Measurements from ENCODE around the gene RAD51.

Gene RAD51

DNA sequence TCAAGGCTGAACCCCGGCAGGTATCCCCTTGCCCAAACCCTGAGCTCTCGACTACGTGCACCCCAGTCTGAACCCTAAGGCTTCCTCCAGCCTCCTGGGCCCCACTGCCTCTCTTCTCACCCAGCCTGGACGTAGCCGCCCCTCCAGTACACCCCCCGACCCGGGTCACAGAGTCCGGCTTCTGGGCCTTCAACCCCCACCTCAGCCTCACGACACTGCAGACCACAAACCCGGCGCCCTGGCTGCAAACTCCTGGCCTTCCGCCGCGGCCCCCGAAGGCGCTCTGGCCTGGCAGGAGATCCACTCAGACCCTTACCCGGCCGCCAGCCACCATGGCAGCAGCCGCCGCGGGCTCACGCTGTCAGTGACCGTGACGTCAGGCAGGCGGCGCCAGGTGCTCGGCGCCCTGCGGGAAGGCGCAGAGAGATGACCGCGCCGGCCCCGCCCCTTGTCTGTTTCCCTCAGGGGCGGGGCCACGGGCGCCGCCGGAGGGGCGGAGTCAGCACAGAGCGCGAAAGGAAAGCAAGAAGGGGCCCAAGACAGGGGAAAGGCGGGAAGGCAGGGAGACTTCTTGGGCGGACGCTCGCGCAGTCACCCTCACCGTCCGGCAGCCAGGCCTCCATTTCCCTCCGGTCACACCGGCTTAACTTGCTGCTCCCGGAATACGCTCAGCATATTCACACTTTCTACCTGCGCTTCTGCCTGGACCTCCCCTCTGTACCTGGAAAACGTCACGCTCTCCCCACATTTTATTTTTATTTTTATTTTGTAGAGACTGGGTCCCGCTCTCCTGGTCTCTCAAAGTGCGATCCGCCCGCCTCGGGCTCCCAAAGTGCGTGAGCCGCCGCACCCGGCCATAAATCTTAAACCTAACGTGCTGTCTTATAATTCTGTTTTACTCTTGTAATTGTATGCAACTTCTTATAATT, 60.2 kb downstream of the RAD51 start, which contains the start of gene RMDN3:
Gene RMDN3, minus strand, starts transcription at position 372 of the 929 bp plus-strand sequence. CDS start 471 bp downstream, outside the sequence.
- peak; percentile 88 for DNase-seq (ENCODE audit: low read depth, low spot score)
- H3K4me3 ChIP-seq (ENCODE audit: low read length) = peak within 1 kb of the TSS; percentile 95

DNA sequence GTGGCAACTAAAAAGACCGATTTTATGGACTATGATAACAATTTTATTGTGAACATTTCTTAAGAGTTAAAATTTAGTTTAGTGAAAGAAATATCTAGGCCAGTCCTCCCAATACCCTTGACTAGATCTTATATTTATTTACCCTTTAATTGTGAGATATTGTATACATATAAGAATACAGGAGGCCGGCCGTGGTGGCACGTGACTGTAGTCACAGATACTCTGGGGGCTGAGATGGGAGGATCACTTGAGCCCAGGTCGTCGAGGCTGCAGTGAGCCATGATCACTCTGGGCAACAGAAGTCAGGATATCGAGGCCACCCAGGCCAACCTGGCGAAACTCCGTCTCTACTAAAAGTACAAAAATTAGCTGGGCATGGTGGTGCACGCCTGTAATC, 60.8 kb downstream of the RAD51 start:
- peak overlapping the region; percentile 95 for H3K4me3 ChIP-seq (ENCODE audit: low read length)
- DNase-seq (ENCODE audit: low read depth, low spot score) = no peak

DNA sequence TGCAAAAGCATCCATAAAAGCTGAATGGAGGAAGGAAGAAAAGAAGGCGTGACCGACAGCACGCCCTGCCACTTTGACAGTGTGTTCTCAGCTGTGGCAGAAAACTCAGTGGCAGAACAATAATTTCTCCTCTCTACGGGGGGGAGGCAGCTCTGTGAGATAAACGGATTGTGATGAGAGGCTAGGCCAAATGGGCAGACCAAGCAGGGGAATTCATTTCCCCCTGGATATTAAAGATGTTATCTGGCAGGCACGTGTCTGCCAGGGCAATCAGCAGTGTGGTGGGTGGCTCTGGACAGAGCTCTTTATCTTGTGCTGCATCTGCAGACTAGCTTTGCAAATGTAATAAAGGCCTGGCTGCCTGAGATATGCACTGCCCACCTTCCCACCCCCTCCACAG, 62.0 kb downstream of the RAD51 start:
- no peak overlapping the region for H3K4me3 ChIP-seq (ENCODE audit: low read length)
- DNase-seq (ENCODE audit: low read depth, low spot score) = no peak

DNA sequence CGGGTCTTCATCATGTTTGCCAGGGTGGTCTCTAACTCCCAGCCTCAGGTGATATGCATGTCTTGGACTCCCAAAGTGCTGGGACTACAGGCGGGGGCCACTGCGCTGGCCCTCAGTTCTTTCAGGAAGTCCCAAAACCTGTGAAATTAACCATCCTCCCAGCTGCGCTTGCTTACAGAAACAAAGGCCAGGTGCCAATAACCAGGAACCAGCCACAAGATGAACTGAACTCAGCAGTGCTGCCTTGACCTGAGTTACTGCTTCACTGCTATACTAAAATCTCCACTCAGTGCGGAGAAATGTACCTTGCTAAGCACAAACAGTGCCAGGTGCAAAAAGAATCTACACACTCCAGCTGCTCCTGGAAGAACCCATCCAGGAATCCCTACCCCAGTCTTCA, 65.0 kb downstream of the RAD51 start:
- no peak overlapping the region for H3K4me3 ChIP-seq (ENCODE audit: low read length)
- no peak for DNase-seq (ENCODE audit: low read depth, low spot score)

DNA sequence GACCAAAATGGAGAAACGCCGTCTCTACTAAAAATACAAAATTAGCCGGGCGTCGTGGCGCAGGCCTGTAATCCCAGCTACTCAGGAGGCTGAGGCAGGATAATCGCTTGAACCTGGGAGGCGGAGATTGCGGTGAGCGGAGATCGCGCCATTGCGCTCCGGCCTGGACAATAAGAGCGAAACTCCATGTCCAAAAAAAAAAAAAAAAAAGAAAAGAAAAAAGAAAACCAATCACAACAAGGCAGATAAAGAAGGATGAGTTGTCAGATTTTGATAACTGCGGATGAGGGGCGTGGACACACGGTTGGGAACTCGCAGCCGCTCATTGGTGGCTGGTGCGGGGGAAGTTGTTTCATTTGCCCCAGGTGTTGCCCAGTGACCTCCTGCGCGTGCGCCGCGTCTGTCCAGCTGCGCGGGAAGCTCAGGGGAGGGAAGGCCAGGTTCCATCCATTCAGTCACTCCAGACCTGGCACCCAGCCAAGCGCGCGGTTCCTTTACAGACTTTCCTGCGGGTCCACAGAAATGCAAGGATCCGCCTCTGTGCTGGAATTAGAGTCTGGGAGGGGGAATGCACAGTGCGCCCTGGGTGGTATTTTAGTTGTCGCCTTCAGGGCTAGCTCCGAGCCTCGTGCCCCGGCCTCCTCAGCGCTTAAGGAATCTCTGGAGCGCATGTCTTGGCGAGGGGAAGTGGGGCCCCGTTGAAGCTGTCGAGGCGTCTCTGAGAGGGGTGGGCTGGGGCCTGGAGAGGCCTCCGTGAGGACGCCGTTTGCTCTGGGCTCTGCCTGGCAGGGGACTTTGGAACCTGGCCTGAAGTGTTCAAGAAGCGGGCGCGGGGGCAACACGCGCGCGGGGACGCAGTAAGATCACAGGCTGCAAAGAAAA, 68.2 kb downstream of the RAD51 start:
- H3K4me3 ChIP-seq (ENCODE audit: low read length) = peak overlapping the region; percentile 56
- no peak for DNase-seq (ENCODE audit: low read depth, low spot score)

DNA sequence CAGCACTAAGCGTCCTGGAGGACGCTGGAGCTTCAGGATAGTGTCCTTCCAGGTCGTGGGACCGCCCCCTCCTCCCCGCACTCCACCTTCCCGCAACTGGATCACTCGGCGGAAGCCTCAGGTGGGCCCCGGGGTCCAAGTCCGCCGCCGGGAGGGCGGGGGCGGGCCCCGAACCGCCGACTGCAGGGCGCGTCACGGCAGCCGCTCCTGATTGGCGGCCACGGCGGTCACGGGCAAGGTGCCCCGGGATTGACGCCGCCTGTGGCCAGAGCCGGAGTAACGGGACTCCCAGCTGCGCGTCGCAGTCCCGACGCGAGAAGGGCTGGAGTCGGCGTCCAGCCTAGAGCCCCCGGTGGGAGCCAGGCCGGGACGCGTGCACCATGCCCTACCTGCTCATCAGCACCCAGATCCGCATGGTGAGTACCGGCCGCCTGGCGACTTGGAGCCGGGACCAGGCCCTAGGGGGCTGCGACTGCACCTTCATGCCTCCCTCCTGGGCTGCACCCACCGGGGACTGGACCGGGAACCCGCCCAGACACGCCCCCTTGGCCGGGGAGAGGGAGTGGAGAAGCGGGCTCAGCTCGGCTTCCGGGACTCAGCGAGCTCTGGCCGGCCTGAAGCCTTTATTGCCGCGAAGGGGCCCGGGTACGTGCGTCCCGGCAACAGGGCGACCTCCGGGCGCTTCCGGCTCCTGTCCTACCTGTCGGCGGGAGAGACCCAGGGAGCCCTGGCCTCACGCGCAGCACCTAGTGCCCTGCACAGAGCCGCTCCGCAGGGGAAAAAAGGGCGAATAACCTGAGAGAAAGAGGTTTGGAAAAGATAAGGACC, 69.0 kb downstream of the RAD51 start, which contains the start of gene GCHFR:
Gene GCHFR, plus strand, starts transcription at position 268 of the 828 bp plus-strand sequence. Its CDS starts 113 bp downstream, at position 381.
- peak within 1 kb of the TSS; percentile 56 for H3K4me3 ChIP-seq (ENCODE audit: low read length)
- DNase-seq (ENCODE audit: low read depth, low spot score) = no peak

DNA sequence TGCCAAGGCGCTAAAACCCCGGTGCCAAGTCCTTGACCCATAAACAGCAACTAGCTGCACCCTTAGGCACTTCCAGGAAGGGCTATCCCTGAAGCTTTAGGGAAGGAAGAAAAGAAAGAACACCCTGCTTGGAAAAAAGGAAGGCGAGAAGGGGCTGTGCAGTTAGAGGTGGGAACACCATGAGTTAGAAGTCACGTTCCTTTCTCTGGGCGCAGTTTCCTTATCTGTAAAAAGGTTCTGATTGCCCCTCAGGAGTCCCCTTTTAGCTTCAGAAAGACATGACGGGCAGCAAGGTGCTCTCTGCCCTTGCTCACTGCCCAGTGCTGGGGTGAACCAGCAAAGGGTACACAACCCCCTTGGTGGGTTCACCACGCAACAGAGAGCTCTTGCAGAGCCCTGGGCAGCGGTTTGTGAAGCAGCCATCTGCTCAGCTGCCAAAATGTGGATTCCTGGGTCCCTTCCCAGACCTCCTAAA, 69.7 kb downstream of the RAD51 start:
- no peak for DNase-seq (ENCODE audit: low read depth, low spot score)
- H3K4me3 ChIP-seq (ENCODE audit: low read length) = peak overlapping the region; percentile 56

DNA sequence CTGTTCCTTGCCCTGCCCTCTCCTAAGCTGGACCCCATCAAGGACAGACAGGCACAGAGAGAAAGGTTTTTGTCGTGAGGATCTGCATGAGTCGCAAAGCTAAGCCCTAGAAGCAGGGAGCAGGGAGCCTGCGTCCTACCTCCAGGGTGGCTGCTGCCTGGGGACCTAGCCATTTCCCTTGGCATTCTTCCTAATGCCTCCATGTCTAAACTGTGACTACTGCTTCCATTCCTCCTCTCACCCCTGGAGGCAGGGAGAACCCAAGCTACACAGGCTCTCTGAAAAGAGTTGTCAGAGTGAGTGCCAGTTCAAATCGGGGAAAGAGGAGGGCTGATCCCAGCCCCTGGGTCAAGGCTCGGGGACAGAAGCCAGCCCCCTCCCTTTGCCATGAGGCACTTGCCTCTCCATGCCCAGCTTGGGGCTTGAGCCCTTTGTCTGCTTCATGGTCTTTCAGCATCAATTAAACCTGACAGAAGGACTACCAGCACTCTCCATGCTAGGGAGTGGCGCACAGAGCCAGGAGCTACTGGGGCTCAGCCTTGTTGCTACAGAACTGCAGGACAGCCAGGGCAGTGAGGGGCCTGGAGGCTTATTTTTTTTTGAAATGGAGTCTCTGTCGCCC, 71.3 kb downstream of the RAD51 start:
- no peak for DNase-seq (ENCODE audit: low read depth, low spot score)
- no peak overlapping the region for H3K4me3 ChIP-seq (ENCODE audit: low read length)

DNA sequence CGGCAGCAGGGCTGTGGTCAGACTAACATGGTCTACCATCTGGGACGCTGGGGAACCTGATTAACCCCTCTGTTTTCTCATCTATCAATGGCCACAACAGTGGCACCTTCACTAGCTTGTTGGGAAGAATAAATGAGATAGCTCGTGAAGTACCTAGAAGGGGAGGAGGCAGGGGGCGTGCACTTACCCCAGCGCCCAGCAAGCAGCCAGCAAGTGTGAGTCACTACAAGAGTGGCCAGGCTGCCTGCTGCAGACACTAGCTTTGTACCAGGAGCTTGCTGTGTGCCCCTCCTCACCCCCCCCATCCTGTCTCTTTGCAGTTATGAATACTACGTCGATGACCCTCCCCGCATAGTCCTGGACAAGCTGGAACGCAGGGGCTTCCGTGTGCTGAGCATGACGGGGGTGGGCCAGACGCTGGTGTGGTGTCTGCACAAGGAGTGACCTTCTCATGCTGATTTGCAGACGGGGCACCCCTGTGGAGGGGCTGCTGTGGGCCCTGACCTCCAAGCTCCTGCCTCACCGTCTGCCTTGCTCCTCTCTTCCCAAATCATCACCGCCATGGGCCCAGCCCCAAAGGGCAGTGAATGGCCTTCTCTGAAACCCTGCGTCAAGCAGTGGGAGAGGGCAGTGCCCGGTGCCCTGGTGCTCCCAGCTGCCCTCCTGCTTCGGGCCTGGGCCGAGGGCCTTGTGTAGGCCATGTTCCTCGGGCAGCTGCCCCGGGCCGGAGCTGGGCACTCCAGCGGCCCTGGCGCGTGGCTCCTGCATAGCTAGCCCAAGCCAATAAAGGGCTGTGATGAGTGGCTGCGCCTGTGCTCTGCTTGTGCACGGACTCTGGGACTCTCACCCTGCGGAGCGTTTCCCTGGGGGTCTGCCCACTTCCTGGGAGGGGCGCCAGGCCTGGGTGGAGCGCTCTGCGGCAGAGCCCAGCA, 72.2 kb downstream of the RAD51 start:
- no peak for DNase-seq (ENCODE audit: low read depth, low spot score)
- no peak overlapping the region for H3K4me3 ChIP-seq (ENCODE audit: low read length)

DNA sequence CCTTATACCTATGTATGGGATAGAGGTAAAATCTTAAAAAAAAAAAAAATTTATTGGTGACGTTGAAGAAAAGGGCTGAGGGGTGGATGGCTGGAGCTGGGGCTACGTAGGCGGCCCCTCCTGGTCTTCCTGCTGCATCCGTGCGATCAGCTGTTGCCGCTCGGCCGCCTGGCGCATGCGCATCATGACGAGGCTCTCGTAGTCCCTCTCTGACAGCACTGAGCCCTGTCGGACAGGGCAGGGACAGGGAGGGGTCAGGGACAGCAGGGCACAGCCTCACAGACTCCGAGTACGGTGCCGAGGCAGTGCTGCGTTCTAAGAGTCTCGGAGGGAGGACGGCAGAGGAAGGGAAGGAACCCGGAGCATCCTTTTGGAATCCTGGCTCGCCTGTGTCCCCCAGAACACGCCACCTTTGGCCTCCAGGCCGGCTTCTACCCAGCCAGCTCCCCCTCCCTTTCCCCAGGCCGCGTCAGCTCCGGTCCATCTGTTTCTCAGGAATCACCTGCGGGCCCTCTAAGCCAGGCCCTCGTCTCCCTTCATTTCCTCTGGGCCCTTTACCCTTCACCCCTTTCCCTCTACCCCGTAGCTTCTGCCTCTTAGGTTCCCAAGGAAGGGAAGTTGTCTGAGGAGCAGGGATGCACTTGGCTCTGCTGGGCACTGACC, 73.0 kb downstream of the RAD51 start:
- no peak for DNase-seq (ENCODE audit: low read depth, low spot score)
- no peak overlapping the region for H3K4me3 ChIP-seq (ENCODE audit: low read length)

DNA sequence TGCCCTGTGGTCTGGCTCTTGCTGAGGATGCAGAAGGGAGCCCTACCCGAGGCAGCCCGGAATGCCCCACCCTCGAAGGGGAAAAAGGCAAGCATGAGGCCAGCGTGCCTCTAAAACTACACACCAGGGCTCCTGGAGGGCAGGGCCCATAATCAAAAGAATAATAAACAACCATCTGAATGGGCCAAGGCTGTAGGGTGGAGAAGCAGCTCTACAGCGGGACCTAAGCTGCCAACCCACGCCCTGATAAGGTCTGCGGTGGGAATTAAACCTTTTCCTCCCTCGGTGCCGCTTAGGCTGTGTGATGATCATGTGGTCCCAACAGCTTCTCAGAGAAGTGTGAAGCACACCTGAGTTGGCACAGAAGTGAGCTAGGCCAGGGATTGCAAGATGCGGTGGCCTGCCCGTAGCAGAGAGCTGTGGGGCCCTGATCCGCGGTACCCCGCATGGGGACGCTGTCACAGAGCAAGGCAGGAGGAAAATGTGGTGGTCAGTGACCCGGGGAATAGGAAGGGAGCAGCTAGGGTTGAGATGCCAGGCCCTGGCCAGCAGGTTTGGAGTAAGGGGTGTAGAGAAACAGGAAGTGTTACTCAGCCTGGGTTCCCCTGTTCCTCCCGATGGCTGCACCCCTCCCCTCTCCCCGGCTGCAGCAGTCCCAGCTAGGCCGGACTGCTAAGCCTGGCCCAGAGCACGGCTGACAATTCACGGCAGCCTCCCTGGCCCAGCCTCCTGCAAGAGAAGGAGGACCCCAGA, 73.7 kb downstream of the RAD51 start:
- H3K4me3 ChIP-seq (ENCODE audit: low read length) = no peak overlapping the region
- DNase-seq (ENCODE audit: low read depth, low spot score) = no peak

DNA sequence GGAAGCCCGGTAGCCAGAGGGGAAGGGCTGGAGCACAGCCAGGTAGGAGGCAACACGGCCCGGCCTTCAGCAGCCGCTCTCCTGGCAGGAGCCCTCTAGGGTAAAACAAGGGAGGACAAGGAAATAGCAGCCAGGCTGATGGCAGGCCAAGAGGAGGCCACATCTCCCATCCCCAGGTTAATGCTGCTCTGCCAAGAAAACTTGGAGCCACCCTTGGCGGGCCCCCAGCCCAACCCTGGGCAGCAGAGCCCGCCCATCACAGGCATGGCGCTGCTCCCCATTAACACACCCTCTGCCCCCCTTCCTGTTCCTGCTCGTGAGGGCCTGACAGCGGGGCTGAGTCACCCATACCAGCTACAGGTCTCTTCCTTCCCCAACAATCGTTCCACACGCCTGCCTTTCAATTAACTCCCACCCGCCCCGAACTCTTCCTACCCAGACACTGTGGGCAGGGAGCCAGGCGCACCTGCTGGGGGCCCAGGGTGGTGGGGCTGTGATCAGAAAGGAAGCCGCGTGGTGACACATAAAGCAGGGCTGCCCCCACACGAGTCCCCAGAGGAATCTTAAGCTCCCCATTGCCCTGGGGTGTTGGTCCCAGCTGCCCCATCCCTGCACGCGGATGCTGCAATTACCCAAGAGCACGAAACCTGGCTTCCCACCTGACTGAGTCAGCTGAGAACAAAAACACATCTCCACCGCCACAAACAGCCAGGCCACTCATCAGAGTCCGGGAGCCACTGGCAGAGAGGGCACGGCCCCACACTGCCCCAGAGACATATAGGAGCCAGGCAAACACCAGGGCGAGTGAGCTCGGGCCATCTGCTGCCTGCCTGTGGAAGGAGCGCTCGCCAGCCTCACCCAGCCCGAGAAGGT, 74.5 kb downstream of the RAD51 start, which contains the start of gene C15orf62:
Gene C15orf62, plus strand, starts transcription at position 707 of the 873 bp plus-strand sequence. CDS start 516 bp downstream, outside the sequence.
- peak; percentile 87 for DNase-seq (ENCODE audit: low read depth, low spot score)
- H3K4me3 ChIP-seq (ENCODE audit: low read length) = no peak within 1 kb of the TSS

DNA sequence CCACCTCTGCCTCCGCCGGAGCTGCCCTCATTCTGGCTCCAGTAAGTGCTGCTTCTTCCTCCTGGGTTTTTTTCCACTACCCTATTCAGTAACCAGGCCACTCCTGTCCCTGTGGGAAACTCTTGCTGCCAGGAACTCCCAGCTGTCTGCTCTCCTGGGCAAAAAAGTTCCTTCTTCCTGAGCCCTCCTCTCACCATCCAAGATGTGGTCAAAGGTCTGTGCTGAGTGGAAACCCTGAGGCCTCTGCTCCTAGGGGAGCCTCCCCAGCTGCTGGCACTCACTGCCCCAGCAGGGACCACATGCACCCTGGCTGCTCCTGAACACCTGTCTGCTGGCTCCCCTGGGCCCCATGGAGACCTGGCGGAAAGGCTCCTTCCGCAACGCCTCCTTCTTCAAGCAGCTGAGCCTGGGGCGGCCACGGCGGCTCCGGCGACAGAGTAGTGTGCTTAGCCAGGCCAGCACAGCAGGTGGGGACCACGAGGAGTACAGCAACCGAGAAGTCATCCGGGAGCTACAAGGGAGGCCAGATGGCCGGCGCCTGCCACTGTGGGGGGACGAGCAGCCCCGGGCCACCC, 75.3 kb downstream of the RAD51 start:
- no peak overlapping the region for H3K4me3 ChIP-seq (ENCODE audit: low read length)
- DNase-seq (ENCODE audit: low read depth, low spot score) = no peak

DNA sequence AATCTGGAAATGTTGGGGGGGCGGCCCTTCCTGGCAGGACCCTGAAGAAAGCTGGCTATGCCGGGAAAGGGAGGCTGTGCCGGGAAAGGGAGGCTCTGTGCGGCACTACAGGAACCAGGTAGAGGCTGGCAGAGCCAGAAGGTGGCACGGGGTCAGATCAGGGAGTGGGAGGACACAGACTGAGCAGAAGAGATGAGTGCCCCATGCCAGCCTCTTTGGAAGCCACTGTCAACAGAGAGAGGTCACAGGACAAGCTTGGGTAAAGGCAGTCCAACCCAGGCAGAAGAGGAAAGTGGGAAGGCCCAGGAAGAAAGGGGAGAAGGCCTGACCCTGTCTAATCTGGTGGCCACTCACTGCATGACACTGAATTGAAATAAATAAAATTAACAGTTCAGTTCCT, 76.3 kb downstream of the RAD51 start:
- no peak overlapping the region for H3K4me3 ChIP-seq (ENCODE audit: low read length)
- no peak for DNase-seq (ENCODE audit: low read depth, low spot score)

DNA sequence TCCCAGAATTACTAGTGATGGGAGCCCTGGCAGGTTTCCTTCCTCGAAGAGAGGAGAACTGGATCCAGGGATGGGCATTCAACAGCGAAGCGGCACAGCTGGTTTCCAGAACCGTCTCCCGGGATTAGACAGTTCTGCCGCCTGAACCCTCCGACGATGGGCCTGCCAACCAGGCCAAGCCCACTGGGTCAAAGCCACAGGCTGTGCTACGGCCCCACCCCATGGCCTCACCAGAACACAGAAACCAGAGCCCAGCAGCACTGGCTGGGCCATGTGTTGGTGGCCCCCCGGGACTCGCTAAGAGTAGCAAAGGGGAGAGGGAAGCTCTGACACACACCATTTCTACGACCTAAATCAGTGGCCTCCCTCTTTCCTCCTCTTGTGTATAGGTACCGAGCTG, 77.0 kb downstream of the RAD51 start:
- DNase-seq (ENCODE audit: low read depth, low spot score) = no peak
- H3K4me3 ChIP-seq (ENCODE audit: low read length) = no peak overlapping the region

All from Jurkat, Clone E6-1 (cell line).